Epithelial cell of esophagus (primary cell): Measurements from ENCODE around the gene GHR.
A peak's percentile ranks its signal among the peaks of the same experiment; 100 is the strongest.

Experiments used
- DNase-seq: peaks from one replicate; pipeline ENCODE4 v3.0.0; 2010; ENCODE audit warnings: low read depth
- H3K4me3 ChIP-seq: 2 replicates; pipeline ENCODE4 v1.5.1; 2011; ENCODE audit warnings: mild to moderate bottlenecking, low read length, control low read depth
- TF ChIP-seq, protein P1 (sequence below): IDR thresholded peaks from 2 replicates; pipeline ENCODE4 v1.5.1; 2011; ENCODE audit warnings: low read depth, mild to moderate bottlenecking, low read length, control low read depth, inconsistent platforms; ENCODE audit not compliant: insufficient read depth; ENCODE audit errors: missing control alignments

GHR gene

DNA sequence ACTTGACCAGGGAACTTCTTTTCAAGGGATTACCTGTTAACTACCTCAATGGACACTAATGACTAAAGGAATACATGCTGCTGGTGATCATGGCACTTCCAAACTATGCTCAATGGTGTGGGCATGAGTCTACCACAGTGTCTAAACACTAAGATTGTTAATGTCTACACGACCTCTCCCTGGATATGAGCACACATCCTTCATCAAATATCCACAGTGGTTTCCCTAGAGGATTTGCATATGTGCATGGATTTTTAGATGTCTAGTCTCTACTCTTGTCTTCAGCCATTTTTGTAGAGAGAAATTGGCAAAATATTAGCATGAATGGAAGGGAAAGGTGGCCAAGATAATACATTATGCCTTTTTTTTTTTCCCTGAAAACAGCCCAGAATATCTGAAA, 220.1 kb downstream of the GHR start:
- TF ChIP-seq, protein P1, sequence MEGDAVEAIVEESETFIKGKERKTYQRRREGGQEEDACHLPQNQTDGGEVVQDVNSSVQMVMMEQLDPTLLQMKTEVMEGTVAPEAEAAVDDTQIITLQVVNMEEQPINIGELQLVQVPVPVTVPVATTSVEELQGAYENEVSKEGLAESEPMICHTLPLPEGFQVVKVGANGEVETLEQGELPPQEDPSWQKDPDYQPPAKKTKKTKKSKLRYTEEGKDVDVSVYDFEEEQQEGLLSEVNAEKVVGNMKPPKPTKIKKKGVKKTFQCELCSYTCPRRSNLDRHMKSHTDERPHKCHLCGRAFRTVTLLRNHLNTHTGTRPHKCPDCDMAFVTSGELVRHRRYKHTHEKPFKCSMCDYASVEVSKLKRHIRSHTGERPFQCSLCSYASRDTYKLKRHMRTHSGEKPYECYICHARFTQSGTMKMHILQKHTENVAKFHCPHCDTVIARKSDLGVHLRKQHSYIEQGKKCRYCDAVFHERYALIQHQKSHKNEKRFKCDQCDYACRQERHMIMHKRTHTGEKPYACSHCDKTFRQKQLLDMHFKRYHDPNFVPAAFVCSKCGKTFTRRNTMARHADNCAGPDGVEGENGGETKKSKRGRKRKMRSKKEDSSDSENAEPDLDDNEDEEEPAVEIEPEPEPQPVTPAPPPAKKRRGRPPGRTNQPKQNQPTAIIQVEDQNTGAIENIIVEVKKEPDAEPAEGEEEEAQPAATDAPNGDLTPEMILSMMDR = no peak
- H3K4me3 ChIP-seq = no peak overlapping the region
- no peak for DNase-seq

DNA sequence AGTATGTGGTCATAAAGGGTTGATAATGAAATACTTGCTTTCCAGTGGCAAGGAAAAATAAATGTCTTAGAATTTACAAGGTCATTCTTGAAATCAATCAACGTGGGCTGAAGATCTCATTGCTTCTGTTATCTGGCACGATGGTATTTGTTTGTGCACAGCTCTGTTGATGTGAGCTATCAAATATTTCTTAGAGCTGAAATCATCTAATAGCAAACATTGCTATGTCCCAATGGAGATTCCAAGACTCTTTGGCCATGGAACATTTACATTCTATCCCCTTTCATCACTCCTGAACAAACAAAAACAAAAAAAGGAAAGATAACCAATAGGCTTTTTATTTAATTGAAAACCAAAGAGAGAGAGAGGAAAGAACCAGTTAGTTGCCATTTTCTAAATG, 221.9 kb downstream of the GHR start:
- DNase-seq = no peak
- TF ChIP-seq, protein P1 = no peak
- no peak overlapping the region for H3K4me3 ChIP-seq

DNA sequence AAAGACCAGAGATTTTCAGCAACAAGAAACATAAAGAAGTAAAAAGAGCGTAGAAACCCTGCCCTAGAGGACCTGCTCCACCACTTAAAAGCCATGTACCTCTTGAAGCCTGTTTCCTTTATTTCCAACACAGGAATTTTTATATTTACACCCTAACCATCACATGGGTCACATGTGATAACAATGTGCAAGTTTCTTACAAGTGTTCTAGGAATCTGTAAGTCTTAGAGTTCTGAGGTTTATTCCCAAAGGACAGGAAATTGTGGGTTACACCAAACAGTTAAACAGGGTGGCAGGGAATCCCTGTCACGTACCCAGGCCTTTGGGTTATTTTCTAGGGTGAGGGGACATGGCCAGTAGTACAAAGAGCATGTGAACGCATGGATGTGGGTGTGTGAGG, 224.8 kb downstream of the GHR start:
- no peak for DNase-seq
- H3K4me3 ChIP-seq = no peak overlapping the region
- TF ChIP-seq, protein P1 = no peak

DNA sequence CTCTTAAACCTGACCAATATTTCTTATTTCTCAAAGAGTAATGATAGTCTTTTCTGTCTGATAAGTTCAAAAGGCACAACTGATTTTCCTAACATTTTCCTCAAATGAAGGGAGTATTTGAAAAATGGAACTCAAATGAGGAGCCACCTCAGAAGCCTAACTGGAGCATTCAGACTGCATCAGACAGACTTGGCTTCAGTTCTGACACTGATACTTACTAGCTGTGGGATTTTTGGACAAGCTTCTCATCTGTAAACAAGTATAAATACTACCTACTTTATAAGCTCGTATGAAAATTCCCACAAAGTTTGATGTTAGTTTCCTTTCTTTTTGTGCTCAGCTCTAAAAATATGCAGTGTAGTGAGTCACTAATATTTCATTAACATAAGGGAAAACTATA, 225.7 kb downstream of the GHR start:
- no peak for DNase-seq
- TF ChIP-seq, protein P1 = no peak
- H3K4me3 ChIP-seq = no peak overlapping the region

DNA sequence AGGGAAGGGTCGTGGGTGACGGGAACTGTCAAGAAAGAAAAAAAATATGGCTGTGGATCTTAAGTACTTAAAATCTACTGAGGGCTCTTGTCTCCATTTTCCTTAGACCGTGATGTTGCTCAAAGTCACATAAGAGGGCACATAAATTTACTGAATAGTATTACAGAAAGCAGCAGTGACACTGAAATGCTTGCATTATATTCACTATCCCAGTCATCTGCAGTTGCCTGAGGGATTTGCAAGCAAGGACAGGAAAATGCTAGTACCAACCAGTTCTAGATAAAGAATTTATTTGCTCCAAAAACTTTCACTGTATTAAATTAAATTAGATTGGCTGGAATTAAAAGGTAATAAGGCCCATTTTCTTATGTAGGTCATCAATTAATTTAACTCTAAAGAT, 226.8 kb downstream of the GHR start:
- peak; percentile 60 for DNase-seq
- TF ChIP-seq, protein P1 = no peak
- no peak overlapping the region for H3K4me3 ChIP-seq

DNA sequence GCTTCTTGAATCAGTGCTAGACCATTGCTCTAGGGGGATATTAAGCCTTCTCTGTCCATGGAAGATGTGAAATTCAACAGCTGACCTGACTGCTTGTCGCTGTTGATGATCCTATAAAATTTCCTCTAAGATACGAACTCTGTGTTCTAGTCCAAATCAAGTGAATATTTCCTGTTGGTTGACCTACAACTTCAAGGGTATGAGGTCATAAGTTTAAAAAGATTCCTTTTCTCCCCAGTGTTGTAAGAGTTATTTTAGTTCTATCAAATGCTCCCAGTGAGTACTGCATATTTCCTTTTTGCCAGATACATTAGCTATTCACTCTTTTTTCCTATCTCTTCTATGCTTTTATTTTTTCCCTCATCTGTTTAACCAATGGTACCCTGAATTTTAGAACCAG, 230.5 kb downstream of the GHR start:
- no peak for DNase-seq
- TF ChIP-seq, protein P1 = no peak
- H3K4me3 ChIP-seq = no peak overlapping the region

DNA sequence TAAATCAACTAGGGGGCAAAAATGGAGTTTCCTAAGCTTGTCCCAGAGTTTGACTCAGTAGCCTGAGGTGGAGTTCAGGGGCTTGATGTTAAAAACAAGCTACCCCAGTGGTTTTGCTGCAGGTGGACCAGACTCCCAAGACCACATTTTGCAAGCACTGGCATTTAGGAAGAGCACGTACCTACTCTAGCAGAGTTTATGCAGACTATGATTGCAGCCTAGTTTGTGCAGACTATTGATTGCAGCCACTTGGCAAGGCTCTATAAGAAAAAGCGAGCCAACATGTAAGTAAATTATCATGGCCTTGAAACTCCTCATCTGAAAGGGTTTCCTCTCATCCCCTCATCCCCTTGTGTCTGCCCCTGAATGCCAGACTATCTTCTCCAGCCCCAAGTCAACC, 231.4 kb downstream of the GHR start:
- TF ChIP-seq, protein P1 = no peak
- no peak overlapping the region for H3K4me3 ChIP-seq

More for the DNA sequence above, 231.4 kb downstream of the GHR start:
- DNase-seq = no peak
